Measurements from ENCODE around the gene SEMA6A. TPM values are rescaled to one million over a fixed set of nuclear protein-coding genes. Genes with fewer than 3 reads are reported as not detected.

Gene SEMA6A
- total RNA-seq, 1 donor, result under 0.01 TPM

GRCh38 chr5:116504593-116505166 is 69.9 kb downstream of the SEMA6A start:
- no peak overlapping the region for H2AFZ ChIP-seq (ENCODE audit: low read length)
- no peak overlapping the region for H3K27ac ChIP-seq (ENCODE audit: low read depth, low read length)
- no peaks in the 10 kb centered on the region for H3K4me1 ChIP-seq (ENCODE audit: insufficient read depth, low read length)
- H3K9me3 ChIP-seq (ENCODE audit: low read depth, low read length), result no peaks in the 10 kb centered on the region
- no peak for TF ChIP-seq CTCF (IDR thresholded peaks at IDR 0.05; ENCODE audit: extremely low read depth, low read depth, low read length)
- H3K4me2 ChIP-seq (ENCODE audit: insufficient read depth, low read length), result no peak overlapping the region
- no peaks in the 10 kb centered on the region for H3K36me3 ChIP-seq (ENCODE audit: insufficient read depth, low read length)
- no peaks in the 10 kb centered on the region for H4K20me1 ChIP-seq (ENCODE audit: insufficient read depth, low read length)
- no peaks in the 10 kb centered on the region for H3K27me3 ChIP-seq (ENCODE audit: insufficient read depth, low read length)
- no peak for DNase-seq (ENCODE audit: insufficient read length, low spot score, missing footprints)
- H3K4me3 ChIP-seq (ENCODE audit: insufficient read depth, low read length), result no peak overlapping the region
- H3K79me2 ChIP-seq (ENCODE audit: insufficient read depth, low read length), result no peaks in the 10 kb centered on the region

GRCh38 chr5:116502616-116503015 is 72.0 kb downstream of the SEMA6A start:
- H3K4me2 ChIP-seq (ENCODE audit: insufficient read depth, low read length), result no peak overlapping the region
- DNase-seq (ENCODE audit: insufficient read length, low spot score, missing footprints), result no peak
- H3K9me3 ChIP-seq (ENCODE audit: low read depth, low read length), result no peaks in the 10 kb centered on the region
- H3K79me2 ChIP-seq (ENCODE audit: insufficient read depth, low read length), result no peaks in the 10 kb centered on the region
- H3K27me3 ChIP-seq (ENCODE audit: insufficient read depth, low read length), result no peaks in the 10 kb centered on the region
- H3K27ac ChIP-seq (ENCODE audit: low read depth, low read length), result no peak overlapping the region
- no peak for TF ChIP-seq CTCF (IDR thresholded peaks at IDR 0.05; ENCODE audit: extremely low read depth, low read depth, low read length)
- H4K20me1 ChIP-seq (ENCODE audit: insufficient read depth, low read length), result no peaks in the 10 kb centered on the region
- no peaks in the 10 kb centered on the region for H3K4me1 ChIP-seq (ENCODE audit: insufficient read depth, low read length)
- no peak overlapping the region for H3K4me3 ChIP-seq (ENCODE audit: insufficient read depth, low read length)
- no peak overlapping the region for H2AFZ ChIP-seq (ENCODE audit: low read length)
- H3K36me3 ChIP-seq (ENCODE audit: insufficient read depth, low read length), result no peaks in the 10 kb centered on the region

DNA sequence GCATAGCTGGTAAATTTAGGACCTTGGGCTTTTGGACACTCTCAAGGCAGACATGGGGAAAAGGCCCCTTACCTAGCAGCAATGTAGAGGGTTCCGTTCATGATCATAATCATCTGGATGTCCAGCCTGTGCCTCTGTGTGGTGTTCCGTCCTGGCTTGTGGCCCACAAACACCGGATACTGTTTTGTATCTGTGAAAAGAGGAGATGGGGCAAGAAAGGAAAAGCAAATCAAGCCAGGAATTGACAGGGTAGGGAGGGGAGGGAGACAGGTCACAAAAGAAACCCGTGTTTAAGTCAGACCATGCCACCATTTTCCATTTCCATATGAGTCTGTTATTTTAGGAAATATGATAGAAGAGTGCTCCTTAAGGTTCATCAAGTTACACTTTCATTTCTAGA is 72.5 kb downstream of the SEMA6A start:
- Histone ChIP-seq H2AFZ (ENCODE audit: low read length) (no peak overlapping the region), H3K79me2 (ENCODE audit: insufficient read depth, low read length) (no peaks in the 10 kb centered on the region), H3K36me3 (ENCODE audit: insufficient read depth, low read length) (no peaks in the 10 kb centered on the region), H3K27me3 (ENCODE audit: insufficient read depth, low read length) (no peaks in the 10 kb centered on the region), H3K27ac (ENCODE audit: low read depth, low read length) (no peak overlapping the region), H3K4me1 (ENCODE audit: insufficient read depth, low read length) (no peaks in the 10 kb centered on the region), H3K9me3 (ENCODE audit: low read depth, low read length) (no peaks in the 10 kb centered on the region), H3K4me2 (ENCODE audit: insufficient read depth, low read length) (no peak overlapping the region), H4K20me1 (ENCODE audit: insufficient read depth, low read length) (no peaks in the 10 kb centered on the region), H3K4me3 (ENCODE audit: insufficient read depth, low read length) (no peak overlapping the region)
- TF ChIP-seq CTCF (IDR thresholded peaks at IDR 0.05; ENCODE audit: extremely low read depth, low read depth, low read length), result no peak
- no peak for DNase-seq (ENCODE audit: insufficient read length, low spot score, missing footprints)

DNA sequence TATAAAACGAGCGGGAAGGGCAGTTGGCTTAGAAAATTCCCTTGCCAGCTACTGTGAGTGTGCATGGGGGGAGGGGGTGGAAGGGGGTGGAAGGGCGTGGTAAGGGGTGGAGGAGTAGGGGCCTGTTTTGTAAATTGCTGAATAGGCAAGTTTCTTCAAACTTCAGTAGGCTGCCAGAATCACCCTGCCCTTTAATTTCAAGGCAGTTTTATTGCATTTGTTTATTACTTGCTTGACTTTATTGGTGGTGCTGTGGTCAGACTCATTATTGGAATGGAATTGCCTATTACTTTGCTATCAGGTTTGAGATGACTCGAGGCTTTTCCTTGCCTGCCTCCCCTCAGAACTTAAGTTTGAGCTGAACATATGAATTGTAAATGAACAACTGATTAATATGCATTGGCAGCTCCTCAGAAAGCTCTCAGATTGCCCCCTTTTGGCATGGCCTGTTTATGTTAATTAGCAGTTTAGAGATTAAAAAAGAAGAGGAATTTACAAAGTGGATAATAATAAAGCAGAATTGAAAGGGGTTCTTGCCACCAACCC is 76.0 kb downstream of the SEMA6A start:
- DNase-seq (ENCODE audit: insufficient read length, low spot score, missing footprints), result no peak
- Histone ChIP-seq H3K4me3 (ENCODE audit: insufficient read depth, low read length) (no peak overlapping the region), H3K4me2 (ENCODE audit: insufficient read depth, low read length) (no peak overlapping the region), H4K20me1 (ENCODE audit: insufficient read depth, low read length) (no peaks in the 10 kb centered on the region), H3K4me1 (ENCODE audit: insufficient read depth, low read length) (no peaks in the 10 kb centered on the region), H2AFZ (ENCODE audit: low read length) (no peak overlapping the region), H3K9me3 (ENCODE audit: low read depth, low read length) (no peaks in the 10 kb centered on the region), H3K79me2 (ENCODE audit: insufficient read depth, low read length) (no peaks in the 10 kb centered on the region), H3K36me3 (ENCODE audit: insufficient read depth, low read length) (no peaks in the 10 kb centered on the region), H3K27me3 (ENCODE audit: insufficient read depth, low read length) (no peaks in the 10 kb centered on the region), H3K27ac (ENCODE audit: low read depth, low read length) (no peak overlapping the region)
- no peak for TF ChIP-seq CTCF (IDR thresholded peaks at IDR 0.05; ENCODE audit: extremely low read depth, low read depth, low read length)

All from osteoblast (primary cell).